Subcutaneous abdominal adipose tissue (tissue), 5 donors: ENCODE results near the gene PTCD2.
"Not testable (repeated sequence)": the region's sequence is repeated elsewhere in the genome, so short reads cannot be mapped to it uniquely, and the experiment has no call there.

Experiments
- H3K27ac ChIP-seq: one replicate; pipeline ENCODE4 v1.7.0; 2013; ENCODE audit warnings: low read depth, mild to moderate bottlenecking, inconsistent platforms, low read length, moderate library complexity
- H3K27me3 ChIP-seq, 5 donors: one replicate each; pipeline ENCODE4 v1.7.0; 2013; ENCODE audit warnings: low read length in 5 of 5, inconsistent platforms in 1 of 5; ENCODE audit not compliant: control insufficient read depth in 5 of 5, insufficient read depth in 4 of 5
- H3K36me3 ChIP-seq, 5 donors: one replicate each; pipeline ENCODE4 v1.7.0; 2013; ENCODE audit warnings: low read length in 5 of 5; ENCODE audit not compliant: control insufficient read depth in 5 of 5, insufficient read depth in 5 of 5
- H3K4me1 ChIP-seq, 5 donors: one replicate each; pipeline ENCODE4 v1.7.0; 2013; ENCODE audit warnings: low read length in 5 of 5, mild to moderate bottlenecking in 3 of 5, moderate library complexity in 1 of 5; ENCODE audit not compliant: control insufficient read depth in 5 of 5, insufficient read depth in 5 of 5
- H3K4me3 ChIP-seq, 5 donors: one replicate each; pipeline ENCODE4 v1.7.0; 2013; ENCODE audit warnings: low read length in 5 of 5, low read depth in 1 of 5
- H3K9ac ChIP-seq, 5 donors: one replicate each; pipeline ENCODE4 v1.7.0; 2013; ENCODE audit warnings: low read length in 5 of 5, mild to moderate bottlenecking in 4 of 5, moderate library complexity in 3 of 5
- H3K9me3 ChIP-seq, 5 donors: one replicate each; pipeline ENCODE4 v1.7.0; 2013; ENCODE audit warnings: low read length in 5 of 5; ENCODE audit not compliant: control insufficient read depth in 5 of 5
- donor health status: healthy.
- donor health status: healthy.
- donor health status: healthy.
- donor health status: healthy.
- donor health status: healthy.

The PTCD2 gene

GRCh38 chr5:72307968-72308852 is 12.0 kb upstream of the PTCD2 start:
- H3K27me3 ChIP-seq, result no peaks in the 10 kb centered on the region
- H3K4me3 ChIP-seq, result peak overlapping the region; percentile 67 to 95 (median 86)
- peaks cover 0 to 20% (median 17%) of the 10 kb centered on the region in 5 donors for H3K4me1 ChIP-seq
- peak overlapping the region; percentile 95 for H3K27ac ChIP-seq
- peaks cover 5 to 28% (median 21%) of the 10 kb centered on the region in 5 donors for H3K36me3 ChIP-seq
- peak overlapping the region; percentile 64 to 92 (median 87) for H3K9ac ChIP-seq
- H3K9me3 ChIP-seq, result no peaks in the 10 kb centered on the region

- no peaks in the 10 kb centered on the region for H3K9me3 ChIP-seq
- peaks cover 5 to 30% (median 21%) of the 10 kb centered on the region in 5 donors for H3K36me3 ChIP-seq
- peak overlapping the region in 3 of 5 donors; percentile 50 to 95 (median 93) for H3K4me3 ChIP-seq
- peak overlapping the region in 4 of 5 donors; percentile 29 to 59 (median 44) for H3K9ac ChIP-seq
- no peak overlapping the region for H3K27ac ChIP-seq
- no peaks in the 10 kb centered on the region for H3K27me3 ChIP-seq
- peaks cover 0 to 20% (median 17%) of the 10 kb centered on the region in 5 donors for H3K4me1 ChIP-seq
These were observed 11.4 kb upstream of the PTCD2 start for GRCh38 chr5:72308853-72309191.

GRCh38 chr5:72313141-72313540 is 7.0 kb upstream of the PTCD2 start:
- no peak overlapping the region for H3K4me3 ChIP-seq
- peak overlapping the region in 1 of 5 donors; percentile 13 for H3K9ac ChIP-seq
- peaks cover 5 to 30% (median 22%) of the 10 kb centered on the region in 5 donors for H3K36me3 ChIP-seq
- no peak overlapping the region for H3K27ac ChIP-seq
- H3K9me3 ChIP-seq, result no peaks in the 10 kb centered on the region
- peaks cover 0 to 14% (median 6%) of the 10 kb centered on the region in 5 donors for H3K4me1 ChIP-seq
- H3K27me3 ChIP-seq, result no peaks in the 10 kb centered on the region

GRCh38 chr5:72314571-72315172 is 5.5 kb upstream of the PTCD2 start:
- Histone ChIP-seq H3K27me3 (no peaks in the 10 kb centered on the region), H3K4me3 (no peak overlapping the region), H3K36me3 (peaks cover 5 to 25% (median 19%) of the 10 kb centered on the region in 5 donors), H3K9me3 (no peaks in the 10 kb centered on the region), H3K9ac (no peak overlapping the region), H3K4me1 (peaks cover 0 to 16% (median 10%) of the 10 kb centered on the region in 5 donors), H3K27ac (no peak overlapping the region)

GRCh38 chr5:72319435-72319975 is 668 bp upstream of the PTCD2 start:
- H3K9ac ChIP-seq, result peak overlapping the region in 4 of 5 donors; percentile 72 to 89 (median 78)
- not testable (repeated sequence) for H3K27me3 ChIP-seq, H3K9me3 ChIP-seq
- H3K4me1 ChIP-seq, result peaks cover 0 to 25% (median 21%) of the 10 kb centered on the region in 5 donors
- peaks cover 7 to 15% (median 13%) of the 10 kb centered on the region in 5 donors for H3K36me3 ChIP-seq
- peak overlapping the region; percentile 40 for H3K27ac ChIP-seq
- H3K4me3 ChIP-seq, result peak overlapping the region; percentile 74 to 99 (median 93)

GRCh38 chr5:72324189-72324825 is 4.1 kb downstream of the PTCD2 start:
- Histone ChIP-seq H3K36me3 (peaks cover 16 to 45% (median 30%) of the 10 kb centered on the region in 5 donors), H3K4me3 (no peak overlapping the region)

DNA sequence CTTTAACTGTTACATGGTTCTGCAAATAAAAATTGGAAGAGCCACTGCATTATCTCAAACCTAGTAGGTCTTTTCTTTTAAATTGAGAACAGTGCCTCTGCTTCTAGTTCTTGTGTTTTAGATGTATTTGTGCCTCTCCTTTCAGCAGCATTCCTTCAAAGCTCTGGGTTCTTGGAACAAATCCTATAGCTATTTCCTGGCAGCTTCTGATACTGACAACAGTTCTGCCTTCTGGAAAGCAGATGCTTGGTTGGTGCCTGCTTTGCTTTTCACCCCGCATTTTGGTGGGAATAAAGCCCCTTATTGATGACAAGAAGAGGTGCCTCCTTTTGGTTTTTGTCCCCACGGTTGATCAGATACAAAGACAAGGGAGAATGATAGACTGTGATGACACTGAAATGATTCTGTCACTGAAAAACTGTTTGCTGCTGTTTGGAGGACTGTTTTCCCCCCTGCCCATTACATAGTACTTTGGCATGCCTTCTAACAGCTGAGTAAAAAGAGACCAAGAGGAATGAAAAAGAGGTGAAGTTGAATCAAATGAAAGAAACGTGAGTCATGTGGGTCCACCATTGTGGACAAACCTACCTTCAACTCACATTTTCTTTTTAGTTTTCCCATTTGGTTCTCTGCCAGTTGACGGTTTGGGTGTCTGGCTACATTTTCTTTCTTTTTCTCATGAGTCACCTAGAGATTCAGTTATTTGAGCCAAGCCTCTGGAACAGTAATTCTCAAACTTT is 5.6 kb downstream of the PTCD2 start:
- Histone ChIP-seq H3K27ac (no peak overlapping the region), H3K9ac (no peak overlapping the region), H3K36me3 (peaks cover 18 to 53% (median 30%) of the 10 kb centered on the region in 5 donors), H3K27me3 (no peaks in the 10 kb centered on the region), H3K9me3 (no peaks in the 10 kb centered on the region), H3K4me3 (no peak overlapping the region), H3K4me1 (peaks cover 0 to 7% (median 6%) of the 10 kb centered on the region in 5 donors)

More at GRCh38 chr5:72324189-72324825, 4.1 kb downstream of the PTCD2 start:
- Histone ChIP-seq H3K4me1 (peaks cover 0 to 16% (median 13%) of the 10 kb centered on the region in 5 donors), H3K27me3 (no peaks in the 10 kb centered on the region), H3K27ac (no peak overlapping the region), H3K9me3 (no peaks in the 10 kb centered on the region), H3K9ac (no peak overlapping the region)

- H3K36me3 ChIP-seq, result peaks cover 18 to 56% (median 33%) of the 10 kb centered on the region in 5 donors
- H3K9ac ChIP-seq, result no peak overlapping the region
- H3K4me1 ChIP-seq, result peaks cover 0 to 2% (median under 1%) of the 10 kb centered on the region in 5 donors
- no peaks in the 10 kb centered on the region for H3K9me3 ChIP-seq
- H3K4me3 ChIP-seq, result no peak overlapping the region
- no peaks in the 10 kb centered on the region for H3K27me3 ChIP-seq
- no peak overlapping the region for H3K27ac ChIP-seq
These were observed 6.1 kb downstream of the PTCD2 start for GRCh38 chr5:72326306-72326649.

DNA sequence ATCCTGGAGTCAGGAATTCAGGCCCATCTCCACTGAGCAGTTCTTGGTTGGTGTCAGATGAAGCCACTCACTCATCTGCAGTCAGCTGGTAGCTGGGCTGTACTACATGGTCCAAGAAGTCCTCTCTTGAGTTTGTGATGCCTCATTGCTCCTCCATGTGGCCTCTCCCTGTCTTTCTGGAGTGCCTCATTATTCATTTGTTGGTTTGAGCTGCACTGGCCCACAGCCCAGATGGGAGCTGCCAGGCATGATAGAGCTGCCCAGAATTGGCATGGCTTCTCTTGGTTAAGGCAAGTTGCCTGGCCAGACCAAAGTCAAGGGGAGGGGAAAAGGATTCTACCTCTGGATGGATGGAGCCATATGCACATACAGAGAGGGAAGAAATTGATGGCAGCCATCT is 8.0 kb downstream of the PTCD2 start:
- Histone ChIP-seq H3K9me3 (no peaks in the 10 kb centered on the region), H3K36me3 (peaks cover 18 to 63% (median 35%) of the 10 kb centered on the region in 5 donors), H3K27ac (no peak overlapping the region), H3K4me1 (no peaks in the 10 kb centered on the region), H3K9ac (no peak overlapping the region), H3K27me3 (no peaks in the 10 kb centered on the region), H3K4me3 (no peak overlapping the region)
